NOMO-1 (cell line): ENCODE data around the gene SEMA4A.
"Not testable (repeated sequence)": the region's sequence is repeated elsewhere in the genome, so short reads cannot be mapped to it uniquely, and the experiment has no call there.

Experiments used
- DNase-seq, 2 experiments: peaks; one replicate each; lab custom pipeline; 2025; ENCODE audit not compliant: unreplicated experiment in 2 of 2; lab: John Stamatoyannopoulos, UW

The SEMA4A gene

DNA sequence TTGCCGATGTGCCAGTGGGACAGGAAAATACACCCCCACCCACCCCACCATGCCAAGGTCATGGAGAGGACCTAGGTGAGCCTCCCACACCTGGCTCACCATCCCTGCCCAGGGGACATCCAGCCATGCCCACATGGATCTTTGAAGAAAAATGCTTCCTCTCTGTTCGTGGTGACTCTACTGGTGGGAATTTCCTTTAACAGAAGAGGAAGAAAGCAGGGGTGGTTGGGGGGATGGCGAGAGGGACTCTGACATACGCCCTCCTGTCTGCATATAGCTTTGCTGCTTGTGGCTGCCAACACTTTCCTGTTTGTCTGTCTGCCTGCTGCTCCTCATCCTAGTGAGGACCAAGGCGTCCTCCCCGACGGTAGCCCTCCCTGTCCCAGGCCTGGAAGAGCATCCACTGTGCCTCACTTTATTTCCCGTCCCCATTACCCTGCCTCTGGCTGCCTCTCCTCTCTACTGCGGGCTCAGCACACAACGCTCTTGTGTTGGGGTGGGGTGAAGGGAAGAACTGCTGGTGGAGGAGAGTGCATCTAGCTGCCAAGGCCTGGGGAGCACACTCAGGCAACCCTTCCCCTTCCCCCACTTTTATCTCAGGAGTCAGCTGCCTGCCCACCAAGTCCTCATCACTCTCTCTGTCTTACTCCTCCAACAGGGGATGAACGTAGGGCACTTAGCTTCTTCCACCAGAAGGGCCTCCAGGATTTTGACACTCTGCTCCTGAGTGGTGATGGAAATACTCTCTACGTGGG, 2.5 kb downstream of the SEMA4A start:
- DNase-seq: no peak

DNA sequence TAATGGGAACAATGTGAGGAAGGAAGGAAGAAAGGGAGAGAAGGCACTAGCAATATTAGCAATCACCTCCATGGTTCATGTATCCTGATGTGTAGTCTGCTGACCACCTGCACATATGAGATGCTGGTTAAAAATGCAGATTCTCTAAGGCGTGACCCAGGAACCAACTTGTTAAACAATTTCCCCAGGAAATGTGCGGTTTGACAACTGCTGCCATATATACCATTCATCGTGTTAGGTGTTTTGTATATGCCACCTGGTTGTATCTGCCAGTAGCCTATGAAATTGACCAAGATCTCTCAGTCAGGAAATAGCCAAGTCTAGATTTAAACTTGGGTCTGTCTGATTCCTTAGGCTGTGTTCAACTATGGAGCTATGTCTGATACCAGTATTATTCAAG, 4.1 kb downstream of the SEMA4A start:
- no peak for DNase-seq

GRCh38 chr1:156157966-156158365, 4.6 kb downstream of the SEMA4A start:
- no peak for DNase-seq

DNA sequence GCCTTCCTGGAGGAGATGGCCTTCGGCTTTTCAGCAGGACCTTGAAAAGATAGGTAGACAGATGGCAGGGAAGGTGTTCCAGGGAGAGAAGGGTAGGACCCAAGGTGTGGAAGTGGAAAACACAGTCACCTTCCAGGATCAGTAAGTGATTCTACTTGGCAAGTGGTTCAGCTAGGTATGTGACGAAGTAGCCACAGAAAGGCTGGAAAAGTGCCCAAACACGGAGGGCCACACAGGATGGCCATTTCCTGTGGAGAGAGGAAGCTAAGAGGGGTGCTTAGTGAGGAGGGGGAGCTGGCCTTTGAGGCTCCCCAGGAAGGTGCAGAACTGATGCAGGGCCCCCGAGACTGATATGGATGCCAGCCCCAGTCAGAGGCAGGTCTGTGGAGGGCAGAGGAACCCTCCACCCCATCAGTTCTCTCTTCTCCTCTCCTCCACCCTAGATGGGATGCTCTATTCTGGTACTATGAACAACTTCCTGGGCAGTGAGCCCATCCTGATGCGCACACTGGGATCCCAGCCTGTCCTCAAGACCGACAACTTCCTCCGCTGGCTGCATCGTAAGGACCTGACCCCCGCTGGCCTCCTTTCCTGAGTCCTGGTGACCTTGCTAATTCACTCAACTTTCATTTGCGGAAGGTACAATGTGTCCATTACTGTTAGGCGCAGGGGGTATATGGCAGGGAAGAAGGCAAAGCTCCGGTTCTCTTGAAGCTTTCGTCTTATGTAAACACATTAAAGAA, 6.8 kb downstream of the SEMA4A start:
- no peak for DNase-seq

- DNase-seq: no peak
Measured at GRCh38 chr1:156160743-156161171, 7.4 kb downstream of the SEMA4A start.

- DNase-seq: no peak
Measured at GRCh38 chr1:156162430-156163037, 9.1 kb downstream of the SEMA4A start.

DNA sequence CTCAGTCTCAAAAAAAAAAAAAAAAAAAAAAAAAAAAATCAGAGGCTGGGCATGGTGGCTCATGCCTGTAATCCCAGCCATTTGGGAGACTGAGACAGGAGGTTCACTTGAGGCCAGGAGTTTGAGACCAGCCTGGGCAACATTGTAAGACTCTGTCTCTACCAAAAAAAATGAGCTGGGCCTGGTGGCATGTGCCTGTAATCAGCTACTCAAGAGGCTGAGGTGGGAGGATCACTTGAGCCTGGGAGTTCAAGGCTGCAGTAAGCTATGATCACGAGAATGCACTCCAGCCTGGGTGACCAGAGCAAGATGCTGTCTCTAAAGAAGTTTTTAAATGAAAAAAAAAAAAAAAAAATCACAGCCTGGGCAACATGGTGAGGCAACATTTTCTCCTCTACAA, 10.3 kb downstream of the SEMA4A start:
- no peak for DNase-seq

- no peak for DNase-seq
Measured at GRCh38 chr1:156164125-156164831, 10.9 kb downstream of the SEMA4A start.

DNA sequence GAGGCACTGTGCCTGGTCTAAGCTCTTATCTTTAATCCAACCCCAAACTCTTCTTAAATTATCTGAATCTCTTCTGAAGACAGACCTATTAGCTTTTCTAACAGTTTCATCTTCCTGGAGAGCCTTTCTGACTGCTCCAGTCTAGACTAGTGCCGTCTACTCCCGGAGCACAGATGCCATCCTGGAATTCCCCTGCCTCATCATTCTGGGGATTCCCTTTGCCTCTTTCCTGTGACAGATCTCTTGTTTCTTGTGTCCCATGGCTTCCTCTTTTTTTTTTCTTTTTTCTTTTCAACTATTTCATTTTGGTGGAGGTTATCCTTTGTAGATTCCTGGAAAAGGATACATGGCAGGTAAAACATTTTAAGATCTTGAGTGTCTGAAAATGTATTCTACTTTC, 11.7 kb downstream of the SEMA4A start:
- no peak for DNase-seq

DNA sequence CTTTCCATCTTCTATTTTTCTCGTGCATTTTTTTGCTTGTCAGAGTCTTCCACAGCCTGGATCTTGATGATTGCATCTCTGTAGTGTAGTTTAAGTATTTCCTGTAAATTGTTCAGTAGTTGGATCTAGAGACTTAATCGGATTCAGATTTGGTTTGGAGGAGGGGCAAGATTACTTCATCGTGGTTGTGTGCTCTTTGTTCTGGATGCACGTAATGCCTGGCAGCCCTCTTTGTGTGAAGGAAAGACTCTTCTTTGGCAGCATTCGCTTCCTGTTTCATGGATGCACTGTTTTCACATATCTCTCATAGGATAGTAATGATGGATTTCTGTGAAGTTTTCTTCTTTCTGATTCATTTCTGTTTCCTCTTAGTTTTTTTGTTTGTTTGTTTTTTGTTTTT, 14.2 kb downstream of the SEMA4A start:
- DNase-seq: no peak

DNA sequence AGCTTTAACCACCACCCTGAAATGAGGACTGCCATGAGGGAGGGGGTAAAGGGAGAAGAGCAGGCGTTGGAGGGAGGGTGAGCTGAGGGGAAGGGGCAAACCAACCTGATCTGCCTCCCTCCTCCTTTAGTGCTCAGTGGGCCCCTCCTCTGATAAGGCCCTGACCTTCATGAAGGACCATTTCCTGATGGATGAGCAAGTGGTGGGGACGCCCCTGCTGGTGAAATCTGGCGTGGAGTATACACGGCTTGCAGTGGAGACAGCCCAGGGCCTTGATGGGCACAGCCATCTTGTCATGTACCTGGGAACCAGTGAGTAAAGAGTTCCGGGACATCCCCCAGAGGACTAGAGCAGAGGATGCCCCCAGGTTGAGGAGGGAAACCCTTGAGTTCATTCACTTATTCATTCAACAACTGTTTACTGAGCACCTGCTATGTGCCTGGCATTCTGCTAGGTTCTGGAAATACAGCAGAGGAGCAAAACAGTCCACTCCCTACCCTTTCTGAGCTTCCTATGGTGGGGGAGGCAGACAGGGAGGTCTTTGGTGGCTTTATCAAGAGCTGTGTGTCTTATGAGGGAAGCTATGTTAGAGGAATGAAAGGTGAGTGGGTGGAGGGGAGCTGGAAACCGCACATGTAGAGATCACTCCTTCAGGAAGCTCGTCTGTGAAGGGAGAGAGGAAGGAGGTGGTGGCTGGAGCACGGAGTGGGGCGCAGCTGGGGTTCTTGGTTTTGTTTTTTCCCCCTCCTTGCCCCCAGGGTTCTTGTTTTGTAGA, 19.5 kb downstream of the SEMA4A start:
- no peak for DNase-seq

- DNase-seq: no peak
Measured at GRCh38 chr1:156176610-156177210, 23.3 kb downstream of the SEMA4A start.

DNA sequence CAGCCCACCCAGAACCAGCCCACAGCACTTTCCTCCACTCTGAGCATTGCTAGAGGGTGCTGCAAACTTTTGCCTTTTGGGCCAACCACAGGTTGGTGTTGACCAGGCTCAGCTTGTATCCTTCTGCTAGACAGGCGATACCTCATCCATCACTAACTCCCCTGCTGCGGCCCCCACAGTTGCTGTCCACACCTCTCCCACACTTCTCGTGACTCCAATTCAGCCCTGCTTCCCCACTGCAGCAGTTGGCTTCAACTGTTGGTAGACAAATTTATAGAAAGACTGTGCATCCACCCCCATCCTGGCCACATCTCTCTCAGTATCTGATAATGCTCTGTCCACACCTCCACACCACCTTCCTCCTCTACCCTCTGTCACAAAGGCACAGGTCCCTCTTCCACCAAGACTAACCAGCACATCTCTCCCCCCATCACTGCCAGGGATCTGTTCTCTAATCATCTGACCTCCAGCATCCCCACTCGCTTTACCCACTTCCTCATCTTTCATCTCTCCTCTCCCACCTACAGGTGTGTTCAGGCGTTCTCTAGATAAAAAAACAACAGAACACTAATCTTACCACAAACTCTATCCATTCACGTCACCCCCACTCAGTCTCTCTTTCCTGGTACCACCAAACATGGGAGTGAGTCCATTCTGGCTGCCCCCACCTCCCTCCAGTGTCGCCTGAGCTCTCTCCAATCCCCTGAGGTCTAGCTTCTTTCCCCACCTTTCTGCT, 24.7 kb downstream of the SEMA4A start:
- no peak for DNase-seq

- no peak for DNase-seq
Measured at GRCh38 chr1:156180471-156180870, 27.1 kb downstream of the SEMA4A start.

DNA sequence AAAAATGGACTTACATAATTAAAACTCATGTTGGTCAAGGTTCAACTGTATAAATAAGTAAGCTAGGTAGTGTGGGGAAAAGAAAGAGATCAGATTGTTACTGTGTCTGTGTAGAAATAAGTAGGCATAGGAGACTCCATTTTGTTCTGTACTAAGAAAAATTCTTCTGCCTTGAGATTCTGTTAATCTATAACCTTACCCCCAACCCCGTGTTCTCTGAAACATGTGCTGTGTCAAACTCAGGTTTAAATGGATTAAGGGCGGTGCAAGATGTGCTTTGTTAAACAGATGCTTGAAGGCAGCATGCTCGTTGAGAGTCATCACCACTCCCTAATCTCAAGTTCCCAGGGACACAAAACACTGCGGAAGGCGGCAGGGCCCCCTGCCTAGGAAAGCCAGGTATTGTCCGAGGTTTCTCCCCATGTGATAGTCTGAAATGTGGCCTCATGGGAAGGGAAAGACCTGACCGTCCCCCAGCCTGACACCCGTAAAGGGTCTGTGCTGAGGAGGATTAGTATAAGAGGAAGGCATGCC, 28.1 kb downstream of the SEMA4A start:
- DNase-seq: not testable (repeated sequence)

DNA sequence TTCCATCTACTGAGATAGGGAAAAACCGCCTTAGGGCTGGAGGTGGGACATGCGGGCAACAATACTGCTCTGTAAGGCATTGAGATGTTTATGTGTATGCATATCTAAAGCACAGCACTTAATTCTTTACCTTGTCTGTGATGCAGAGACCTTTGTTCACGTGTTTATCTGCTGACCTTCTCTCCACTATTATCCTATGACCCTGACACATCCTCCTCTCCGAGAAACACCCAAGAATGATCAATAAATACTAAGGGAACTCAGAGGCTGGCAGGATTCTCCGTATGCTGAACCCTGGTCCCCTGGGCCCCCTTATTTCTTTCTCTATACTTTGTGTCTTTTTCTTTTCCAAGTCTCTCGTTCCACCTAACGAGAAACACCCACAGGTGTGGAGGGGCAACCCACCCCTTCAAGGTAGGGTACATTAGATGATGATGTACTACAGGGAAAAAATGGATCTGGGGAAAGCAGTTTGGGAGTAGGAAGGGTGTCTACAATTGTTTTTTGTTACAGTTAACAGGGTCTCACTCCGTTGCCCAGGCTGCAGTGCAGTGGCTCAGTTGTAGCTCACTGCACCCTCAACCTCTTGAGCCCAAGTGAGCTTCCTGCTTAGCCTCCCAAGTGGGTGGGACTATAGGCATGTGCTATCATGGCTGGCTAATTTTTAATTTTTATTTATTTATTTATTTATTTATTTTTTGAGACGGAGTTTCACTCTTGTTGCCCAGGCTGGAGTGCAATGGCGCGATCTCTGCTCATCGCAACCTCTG, 28.8 kb downstream of the SEMA4A start:
- not testable (repeated sequence) for DNase-seq

DNA sequence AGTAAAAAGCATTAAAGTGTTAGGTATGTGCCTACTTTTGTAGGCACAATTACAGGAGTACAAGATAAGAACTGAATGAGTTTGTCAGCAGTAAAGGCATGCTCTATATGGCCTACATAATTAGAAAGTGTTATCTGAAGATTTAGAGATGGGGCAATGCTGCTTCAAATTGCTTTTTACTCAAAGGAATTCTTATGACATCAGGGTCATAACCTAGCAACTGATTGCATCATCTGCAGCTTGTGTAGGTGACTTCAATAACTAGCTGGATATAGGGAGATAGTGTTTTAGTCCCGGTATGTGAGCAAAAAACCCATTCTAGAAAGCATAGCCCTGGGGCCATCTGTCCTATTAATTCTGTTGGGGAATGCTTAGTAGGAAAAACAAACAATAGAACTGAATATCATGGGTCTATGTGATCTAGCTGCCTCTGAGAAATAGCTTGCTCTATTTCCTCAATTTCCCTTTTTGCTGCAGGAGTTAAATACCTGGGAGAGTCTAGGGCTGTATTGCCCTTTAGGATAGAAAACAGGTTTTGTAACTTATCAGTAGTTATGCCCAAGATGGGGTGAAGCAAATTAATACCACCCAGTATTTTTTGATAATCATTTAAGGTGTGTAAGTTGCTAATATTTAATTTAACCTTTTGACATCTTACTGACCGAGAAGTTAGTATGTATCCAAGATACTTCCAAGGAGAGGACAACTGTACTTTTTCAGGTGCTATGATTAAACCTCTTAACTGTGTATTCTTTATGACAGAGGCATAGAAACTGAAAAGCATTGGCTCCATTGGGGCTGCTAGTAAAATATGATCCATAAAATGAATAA, 33.2 kb downstream of the SEMA4A start:
- DNase-seq: not testable (repeated sequence)
